ENCODE measurements around the gene SYDE1. TPM values are rescaled to one million over a fixed set of nuclear protein-coding genes. Genes with fewer than 3 reads are reported as not detected.
"Not testable (repeated sequence)": the region's sequence is repeated elsewhere in the genome, so short reads cannot be mapped to it uniquely, and the experiment has no call there.

SYDE1 gene
- total and polyA plus RNA-seq, 7 experiments from 2014 or later, result 0.12 to 2.1 (median 0.64) TPM; not detected in 1

GRCh38 chr19:15080002-15080401, 27.2 kb upstream of the SYDE1 start:
- peaks cover 0 to 28% (median 21%) of the 10 kb centered on the region in 5 donors for H3K27me3 Mint-ChIP-seq
- H3K36me3 ChIP-seq (ENCODE audit: control insufficient read depth in 2 of 3, insufficient read depth in 3 of 3, low read length in 3 of 3); H3K4me3 Mint-ChIP-seq; ATAC-seq; H3K36me3 Mint-ChIP-seq; H3K4me3 ChIP-seq (ENCODE audit: low read length); intact Hi-C loops (cut with micrococcal nuclease); H3K9me3 Mint-ChIP-seq; H3K4me1 ChIP-seq (ENCODE audit: control insufficient read depth in 2 of 2, insufficient read depth in 2 of 2, low read length in 2 of 2); H3K27ac Mint-ChIP-seq; H3K27ac ChIP-seq (ENCODE audit: low read depth, low read length); DNase-seq; POLR2A ChIA-PET; H3K9me3 ChIP-seq (ENCODE audit: control insufficient read depth in 2 of 3, low read length in 3 of 3); H3K4me1 Mint-ChIP-seq; H3K27me3 ChIP-seq (ENCODE audit: control insufficient read depth in 2 of 2, insufficient read depth in 2 of 2, low read length in 2 of 2): not testable (repeated sequence)
- CTCF ChIA-PET, result interaction anchor here (0.9 kb wide), 1 partner anchor 9 kb away, joined by 3 read pairs; no protein-coding TSS in a partner anchor

- no peaks in the 10 kb centered on the region for H3K4me1 ChIP-seq (ENCODE audit: control insufficient read depth in 2 of 2, insufficient read depth in 2 of 2, low read length in 2 of 2)
- H3K9me3 ChIP-seq (ENCODE audit: control insufficient read depth in 2 of 3, low read length in 3 of 3), result no peaks in the 10 kb centered on the region
- no peaks in the 10 kb centered on the region for H3K36me3 Mint-ChIP-seq
- ChIA-PET CTCF (interaction anchor here (0.7 kb wide), 1 partner anchor 33 kb away, joined by 3 read pairs; the partner anchor contains the start of gene CASP14), POLR2A (no interaction called here)
- intact Hi-C loops (cut with micrococcal nuclease), result no loop called here
- H3K36me3 ChIP-seq (ENCODE audit: control insufficient read depth in 2 of 3, insufficient read depth in 3 of 3, low read length in 3 of 3), result no peaks in the 10 kb centered on the region
- H3K27ac Mint-ChIP-seq, result peak within 1 kb of the TSS in 1 of 9 donors; percentile 70
- DNase-seq, result no peak
- H3K9me3 Mint-ChIP-seq, result no peaks in the 10 kb centered on the region
- H3K4me1 Mint-ChIP-seq, result no peaks in the 10 kb centered on the region
- ATAC-seq, result no peak
- H3K27me3 ChIP-seq (ENCODE audit: control insufficient read depth in 2 of 2, insufficient read depth in 2 of 2, low read length in 2 of 2), result no peaks in the 10 kb centered on the region
- no peak within 1 kb of the TSS for H3K4me3 ChIP-seq (ENCODE audit: low read length)
- no peak within 1 kb of the TSS for H3K27ac ChIP-seq (ENCODE audit: low read depth, low read length)
- peaks cover 0 to 38% (median 30%) of the 10 kb centered on the region in 5 donors for H3K27me3 Mint-ChIP-seq
- H3K4me3 Mint-ChIP-seq, result no peak within 1 kb of the TSS
Observed at GRCh38 chr19:15081911-15082310, 25.3 kb upstream of the SYDE1 start, which contains the start of gene OR1I1. OR1I1 (plus strand) TSS chr19:15082211; CDS start chr19:15087066, 4,855 bp downstream.

GRCh38 chr19:15087182-15087581, 20.0 kb upstream of the SYDE1 start:
- no peak overlapping the region for H3K27ac Mint-ChIP-seq
- POLR2A ChIA-PET, result no interaction called here
- H3K27me3 Mint-ChIP-seq, result peaks cover 0 to 37% (median 27%) of the 10 kb centered on the region in 5 donors

GRCh38 chr19:15091918-15092753, 15.1 kb upstream of the SYDE1 start:
- peaks cover 0 to 9% (median 4%) of the 10 kb centered on the region in 7 donors for H3K4me1 Mint-ChIP-seq
- peak in 7 of 9 donors; percentile 45 to 72 (median 67) for DNase-seq
- peak overlapping the region in 3 of 9 donors; percentile 32 to 72 (median 53) for H3K27ac Mint-ChIP-seq
- Histone ChIP-seq H3K9me3 (ENCODE audit: control insufficient read depth in 2 of 3, low read length in 3 of 3) (no peaks in the 10 kb centered on the region), H3K27me3 (ENCODE audit: control insufficient read depth in 2 of 2, insufficient read depth in 2 of 2, low read length in 2 of 2) (no peaks in the 10 kb centered on the region), H3K4me3 (ENCODE audit: low read length) (no peak overlapping the region), H3K4me1 (ENCODE audit: control insufficient read depth in 2 of 2, insufficient read depth in 2 of 2, low read length in 2 of 2) (peaks cover 4 to 6% of the 10 kb centered on the region in 2 donors), H3K27ac (ENCODE audit: low read depth, low read length) (no peak overlapping the region), H3K36me3 (ENCODE audit: control insufficient read depth in 2 of 3, insufficient read depth in 3 of 3, low read length in 3 of 3) (no peaks in the 10 kb centered on the region)
- POLR2A ChIA-PET, result interaction anchor here (0.6 to 1.5 kb wide), 6 partner anchors 16 to 519 kb away, joined by 3 to 5 read pairs (median 4); partner anchors contain the start of gene AKAP8L
- CTCF ChIA-PET, result interaction anchor here (0.6 to 2.3 kb wide), 16 partner anchors 9 to 1743 kb away, joined by 3 to 30 read pairs (median 5); partner anchors contain the start of genes AKAP8 and AKAP8L
- intact Hi-C loops (cut with micrococcal nuclease), result loop anchor here (1.0 to 5.0 kb wide), 8 partner anchors 33 to 465 kb away; a partner anchor contains a TSS
- peak; percentile 84 for ATAC-seq
- H3K9me3 Mint-ChIP-seq, result no peaks in the 10 kb centered on the region
- no peaks in the 10 kb centered on the region for H3K36me3 Mint-ChIP-seq
- no peak overlapping the region for H3K4me3 Mint-ChIP-seq
- peaks cover 0 to 18% (median 9%) of the 10 kb centered on the region in 5 donors for H3K27me3 Mint-ChIP-seq

More at GRCh38 chr19:15087182-15087581, 20.0 kb upstream of the SYDE1 start:
- H3K4me1 Mint-ChIP-seq, result peaks cover 0 to 3% (median 2%) of the 10 kb centered on the region in 7 donors
- ATAC-seq, result no peak
- Histone ChIP-seq H3K4me3 (ENCODE audit: low read length) (no peak overlapping the region), H3K36me3 (ENCODE audit: control insufficient read depth in 2 of 3, insufficient read depth in 3 of 3, low read length in 3 of 3) (no peaks in the 10 kb centered on the region), H3K9me3 (ENCODE audit: control insufficient read depth in 2 of 3, low read length in 3 of 3) (no peaks in the 10 kb centered on the region), H3K27ac (ENCODE audit: low read depth, low read length) (no peak overlapping the region), H3K27me3 (ENCODE audit: control insufficient read depth in 2 of 2, insufficient read depth in 2 of 2, low read length in 2 of 2) (no peaks in the 10 kb centered on the region), H3K4me1 (ENCODE audit: control insufficient read depth in 2 of 2, insufficient read depth in 2 of 2, low read length in 2 of 2) (peaks cover 4% of the 10 kb centered on the region in 2 donors)
- H3K4me3 Mint-ChIP-seq, result no peak overlapping the region
- no peak for DNase-seq
- CTCF ChIA-PET, result interaction anchor here (2.0 kb wide), 1 partner anchor 62 kb away, joined by 5 read pairs; no protein-coding TSS in a partner anchor
- intact Hi-C loops (cut with micrococcal nuclease), result no loop called here
- no peaks in the 10 kb centered on the region for H3K9me3 Mint-ChIP-seq
- H3K36me3 Mint-ChIP-seq, result no peaks in the 10 kb centered on the region

GRCh38 chr19:15093001-15093400, 14.2 kb upstream of the SYDE1 start:
- Mint-ChIP-seq H3K4me3 (no peak overlapping the region), H3K27me3 (peaks cover 0 to 10% (median under 1%) of the 10 kb centered on the region in 5 donors), H3K27ac (no peak overlapping the region), H3K9me3 (no peaks in the 10 kb centered on the region), H3K4me1 (peaks cover 0 to 9% (median 4%) of the 10 kb centered on the region in 7 donors), H3K36me3 (no peaks in the 10 kb centered on the region)
- Histone ChIP-seq H3K4me3 (ENCODE audit: low read length) (no peak overlapping the region), H3K36me3 (ENCODE audit: control insufficient read depth in 2 of 3, insufficient read depth in 3 of 3, low read length in 3 of 3) (no peaks in the 10 kb centered on the region), H3K27ac (ENCODE audit: low read depth, low read length) (no peak overlapping the region), H3K9me3 (ENCODE audit: control insufficient read depth in 2 of 3, low read length in 3 of 3) (no peaks in the 10 kb centered on the region), H3K27me3 (ENCODE audit: control insufficient read depth in 2 of 2, insufficient read depth in 2 of 2, low read length in 2 of 2) (no peaks in the 10 kb centered on the region), H3K4me1 (ENCODE audit: control insufficient read depth in 2 of 2, insufficient read depth in 2 of 2, low read length in 2 of 2) (peaks cover 4 to 6% of the 10 kb centered on the region in 2 donors)
- ATAC-seq (no peak), DNase-seq (no peak)
- POLR2A ChIA-PET, result interaction anchor here (1.5 kb wide), 1 partner anchor 520 kb away, joined by 4 read pairs; no protein-coding TSS in a partner anchor
- CTCF ChIA-PET, result interaction anchor here (0.6 to 2.3 kb wide), 5 partner anchors 8 to 326 kb away, joined by 3 to 30 read pairs (median 11); partner anchors contain the start of gene AKAP8L
- intact Hi-C loops (cut with micrococcal nuclease), result loop anchor here (2.0 to 5.0 kb wide), 2 partner anchors 169 to 464 kb away; no protein-coding TSS in a partner anchor

- H3K36me3 ChIP-seq (ENCODE audit: control insufficient read depth in 2 of 3, insufficient read depth in 3 of 3, low read length in 3 of 3), result no peaks in the 10 kb centered on the region
- POLR2A ChIA-PET, result no interaction called here
- H3K9me3 ChIP-seq (ENCODE audit: control insufficient read depth in 2 of 3, low read length in 3 of 3), result no peaks in the 10 kb centered on the region
- no peak overlapping the region for H3K27ac ChIP-seq (ENCODE audit: low read depth, low read length)
- ATAC-seq (no peak), DNase-seq (no peak)
- Mint-ChIP-seq H3K36me3 (no peaks in the 10 kb centered on the region), H3K4me3 (no peak overlapping the region), H3K4me1 (peaks cover 0 to 9% (median 4%) of the 10 kb centered on the region in 7 donors), H3K27me3 (no peaks in the 10 kb centered on the region), H3K9me3 (no peaks in the 10 kb centered on the region), H3K27ac (no peak overlapping the region)
- peaks cover 4 to 6% of the 10 kb centered on the region in 2 donors for H3K4me1 ChIP-seq (ENCODE audit: control insufficient read depth in 2 of 2, insufficient read depth in 2 of 2, low read length in 2 of 2)
- CTCF ChIA-PET, result interaction anchor here (0.8 kb wide), 1 partner anchor 53 kb away, joined by 3 read pairs; no protein-coding TSS in a partner anchor
- H3K4me3 ChIP-seq (ENCODE audit: low read length), result no peak overlapping the region
- H3K27me3 ChIP-seq (ENCODE audit: control insufficient read depth in 2 of 2, insufficient read depth in 2 of 2, low read length in 2 of 2), result no peaks in the 10 kb centered on the region
- intact Hi-C loops (cut with micrococcal nuclease), result no loop called here
Observed at GRCh38 chr19:15096223-15096622, 11.0 kb upstream of the SYDE1 start.

Measured in naive thymus-derived CD4-positive, alpha-beta T cell (primary cell).